ENCODE results near the gene RAB3C. TPM values are rescaled to one million over a fixed set of nuclear protein-coding genes. Genes with fewer than 3 reads are reported as not detected.
A peak's percentile ranks its signal among the peaks of the same experiment; 100 is the strongest.

Gene RAB3C
- total RNA-seq, 1 experiment from 2014 or later = 13.3 TPM

GRCh38 chr5:58797021-58797420 is 214.1 kb downstream of the RAB3C start:
- ChIA-PET POLR2A (no interaction called here), CTCF (interaction anchor here (1.2 kb wide), 1 partner anchor 53 kb away, joined by 3 read pairs; no protein-coding TSS in a partner anchor)
- H3K4me3 Mint-ChIP-seq = no peak overlapping the region
- ATAC-seq (no peak), DNase-seq (ENCODE audit: low spot score) (no peak)
- peaks cover 3% of the 10 kb centered on the region; the same call in 1 of the 2 replicates for H3K27me3 Mint-ChIP-seq (ENCODE audit: low read depth)
- H3K9me3 Mint-ChIP-seq = no peaks in the 10 kb centered on the region
- H3K36me3 Mint-ChIP-seq = no peaks in the 10 kb centered on the region
- TF ChIP-seq HMGXB4 (CRISPR knock-in tag; IDR thresholded peaks at IDR 0.05) (no peak), SP1 (CRISPR knock-in tag; conservative IDR thresholded peaks at IDR 0.05) (no peak), USF1 (CRISPR knock-in tag; IDR thresholded peaks at IDR 0.05) (no peak), ESRRA (CRISPR knock-in tag; IDR thresholded peaks at IDR 0.05; ENCODE audit: borderline replicate concordance) (no peak), CTCF (IDR thresholded peaks at IDR 0.05) (no peak), NR2C2 (CRISPR knock-in tag; IDR thresholded peaks at IDR 0.05) (no peak)
- H3K27ac Mint-ChIP-seq = no peak overlapping the region
- H3K4me1 Mint-ChIP-seq = peaks cover 40% of the 10 kb centered on the region

- no peak for DNase-seq (ENCODE audit: low spot score)
- no peak overlapping the region for H3K4me3 Mint-ChIP-seq
- CTCF ChIA-PET = no interaction called here
- peaks cover 3% of the 10 kb centered on the region; the same call in 1 of the 2 replicates for H3K27me3 Mint-ChIP-seq (ENCODE audit: low read depth)
- POLR2A ChIA-PET = no interaction called here
- peak; percentile 76 for ATAC-seq
- TF ChIP-seq PRRX2 (CRISPR knock-in tag; IDR thresholded peaks at IDR 0.05) = no peak
- 0 out of 2 replicates have a peak, but pooled peaks have one; percentile 32 for TF ChIP-seq ZNF423 (CRISPR knock-in tag; IDR thresholded peaks at IDR 0.05)
- H3K36me3 Mint-ChIP-seq = no peaks in the 10 kb centered on the region
- H3K4me1 Mint-ChIP-seq = peaks cover 30% of the 10 kb centered on the region
- no peaks in the 10 kb centered on the region for H3K9me3 Mint-ChIP-seq
- H3K27ac Mint-ChIP-seq = no peak overlapping the region
These were observed 217.5 kb downstream of the RAB3C start for GRCh38 chr5:58800356-58800755.

GRCh38 chr5:58800861-58801540 is 218.1 kb downstream of the RAB3C start:
- Mint-ChIP-seq H3K27me3 (ENCODE audit: low read depth) (peaks cover 3% of the 10 kb centered on the region; the same call in 1 of the 2 replicates), H3K27ac (no peak overlapping the region), H3K4me1 (peaks cover 37% of the 10 kb centered on the region), H3K9me3 (no peaks in the 10 kb centered on the region), H3K4me3 (no peak overlapping the region), H3K36me3 (no peaks in the 10 kb centered on the region)
- no peak for DNase-seq (ENCODE audit: low spot score)
- peak; percentile 13; the same call in 1 of the 2 replicates for ATAC-seq
- ChIA-PET CTCF (no interaction called here), POLR2A (no interaction called here)
- no peak for TF ChIP-seq CREB1 (CRISPR knock-in tag; IDR thresholded peaks at IDR 0.05)
- no peak for TF ChIP-seq PREB (CRISPR knock-in tag; IDR thresholded peaks at IDR 0.05; ENCODE audit: borderline replicate concordance)
- no peak for TF ChIP-seq NR1H2 (CRISPR knock-in tag; IDR thresholded peaks at IDR 0.05)
- TF ChIP-seq IRF2 (CRISPR knock-in tag; IDR thresholded peaks at IDR 0.05; ENCODE audit: borderline replicate concordance, low read depth) = no peak
- TF ChIP-seq ZNF281 (CRISPR knock-in tag; IDR thresholded peaks at IDR 0.05) = no peak
- TF ChIP-seq MYBL2 (CRISPR knock-in tag; IDR thresholded peaks at IDR 0.05) = no peak
- no peak for TF ChIP-seq SMAD3 (CRISPR knock-in tag; IDR thresholded peaks at IDR 0.05; ENCODE audit: borderline replicate concordance)
- no peak for TF ChIP-seq ZNF423 (CRISPR knock-in tag; IDR thresholded peaks at IDR 0.05)
- no peak for TF ChIP-seq TP53 (CRISPR knock-in tag; IDR thresholded peaks at IDR 0.05)
- no peak for TF ChIP-seq AR (CRISPR knock-in tag; IDR thresholded peaks at IDR 0.05)
- no peak for TF ChIP-seq ZNF425 (CRISPR knock-in tag; conservative IDR thresholded peaks at IDR 0.05)
